Body of pancreas (tissue), 4 donors: Measurements from ENCODE around the gene ZFYVE9.

Experiments
- POLR2A ChIP-seq, 3 donors: fragments of 450-650 bp; IDR thresholded peaks; one replicate each; pipeline ENCODE4 v1.6.1; 2016; ENCODE audit warnings: antibody characterized with exemption in 3 of 3, mild to moderate bottlenecking in 2 of 3
- TF ChIP-seq, protein P1 (sequence below), 7 experiments: fragments of 450-650 bp in 4 of 7; fragments of 200-600 bp in 3 of 7; sonication (generic) in 3 of 7; IDR thresholded peaks; one replicate each; pipeline ENCODE4 v1.5.1; 2016 to 2019; ENCODE audit warnings: antibody characterized with exemption in 7 of 7

DNA sequence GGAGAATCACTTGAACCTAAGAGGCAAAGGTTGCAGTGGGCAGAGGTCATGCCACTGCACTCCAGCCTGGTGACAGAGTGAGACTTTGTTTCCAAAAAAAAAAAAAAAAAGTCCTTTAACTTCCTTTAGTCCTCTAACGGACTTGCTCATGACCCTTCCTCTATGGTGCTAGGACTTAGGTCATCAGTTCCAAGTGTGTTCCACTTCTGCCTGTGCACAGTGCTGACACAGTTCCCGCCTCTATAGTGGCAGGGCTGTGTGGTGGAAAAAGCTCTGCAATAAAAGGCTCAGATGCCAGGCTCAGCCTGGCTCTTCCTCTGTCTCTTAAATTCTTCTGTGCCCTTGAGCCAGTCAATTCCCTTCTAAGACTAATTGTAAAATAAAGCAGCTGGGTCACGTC lies 202.1 kb downstream of the ZFYVE9 start:
- TF ChIP-seq POLR2A (IDR thresholded peaks at IDR 0.05): no peak
- TF ChIP-seq, protein P1, sequence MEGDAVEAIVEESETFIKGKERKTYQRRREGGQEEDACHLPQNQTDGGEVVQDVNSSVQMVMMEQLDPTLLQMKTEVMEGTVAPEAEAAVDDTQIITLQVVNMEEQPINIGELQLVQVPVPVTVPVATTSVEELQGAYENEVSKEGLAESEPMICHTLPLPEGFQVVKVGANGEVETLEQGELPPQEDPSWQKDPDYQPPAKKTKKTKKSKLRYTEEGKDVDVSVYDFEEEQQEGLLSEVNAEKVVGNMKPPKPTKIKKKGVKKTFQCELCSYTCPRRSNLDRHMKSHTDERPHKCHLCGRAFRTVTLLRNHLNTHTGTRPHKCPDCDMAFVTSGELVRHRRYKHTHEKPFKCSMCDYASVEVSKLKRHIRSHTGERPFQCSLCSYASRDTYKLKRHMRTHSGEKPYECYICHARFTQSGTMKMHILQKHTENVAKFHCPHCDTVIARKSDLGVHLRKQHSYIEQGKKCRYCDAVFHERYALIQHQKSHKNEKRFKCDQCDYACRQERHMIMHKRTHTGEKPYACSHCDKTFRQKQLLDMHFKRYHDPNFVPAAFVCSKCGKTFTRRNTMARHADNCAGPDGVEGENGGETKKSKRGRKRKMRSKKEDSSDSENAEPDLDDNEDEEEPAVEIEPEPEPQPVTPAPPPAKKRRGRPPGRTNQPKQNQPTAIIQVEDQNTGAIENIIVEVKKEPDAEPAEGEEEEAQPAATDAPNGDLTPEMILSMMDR (IDR thresholded peaks at IDR 0.05): no peak
